HG03025 (cell line): ENCODE measurements around the gene FNDC7.
"Not testable (repeated sequence)": the region's sequence is repeated elsewhere in the genome, so short reads cannot be mapped to it uniquely, and the experiment has no call there.

Experiments
- ATAC-seq: cut with Tn5 transposase; IDR thresholded peaks from one replicate; pipeline ENCODE4 v1.9.1; 2021; ENCODE audit warnings: mild to moderate bottlenecking, moderate library complexity; ENCODE audit not compliant: unreplicated experiment, low FRiP score

Gene FNDC7

DNA sequence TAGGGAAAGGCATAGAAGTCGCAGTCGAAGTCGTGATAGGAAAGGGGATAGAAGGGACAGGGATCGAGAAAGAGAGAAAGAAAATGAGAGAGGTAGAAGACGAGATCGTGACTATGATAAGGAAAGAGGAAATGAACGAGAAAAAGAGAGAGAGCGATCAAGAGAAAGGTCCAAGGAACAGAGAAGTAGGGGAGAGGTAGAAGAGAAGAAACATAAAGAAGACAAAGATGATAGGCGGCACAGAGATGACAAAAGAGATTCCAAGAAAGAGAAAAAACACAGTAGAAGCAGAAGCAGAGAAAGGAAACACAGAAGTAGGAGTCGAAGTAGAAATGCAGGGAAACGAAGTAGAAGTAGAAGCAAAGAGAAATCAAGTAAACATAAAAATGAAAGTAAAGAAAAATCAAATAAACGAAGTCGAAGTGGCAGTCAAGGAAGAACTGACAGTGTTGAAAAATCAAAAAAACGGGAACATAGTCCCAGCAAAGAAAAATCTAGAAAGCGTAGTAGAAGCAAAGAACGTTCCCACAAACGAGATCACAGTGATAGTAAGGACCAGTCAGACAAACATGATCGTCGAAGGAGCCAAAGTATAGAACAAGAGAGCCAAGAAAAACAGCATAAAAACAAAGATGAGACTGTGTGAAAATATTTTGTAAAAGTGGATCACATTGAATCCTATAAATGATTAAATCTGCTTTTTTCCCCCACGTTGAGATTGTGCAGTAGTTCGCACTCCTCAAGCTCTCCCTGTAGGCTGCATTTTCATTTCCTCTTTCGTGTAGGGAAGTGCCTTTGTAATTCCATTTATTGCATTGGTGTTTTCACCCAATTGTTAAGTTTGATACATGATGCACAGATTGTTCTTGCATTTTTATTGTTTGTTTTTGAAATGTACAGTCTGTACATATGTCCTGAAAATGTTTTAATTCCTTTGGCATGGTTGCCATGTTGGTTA is 13.1 kb upstream of the FNDC7 start:
- no peak for ATAC-seq

DNA sequence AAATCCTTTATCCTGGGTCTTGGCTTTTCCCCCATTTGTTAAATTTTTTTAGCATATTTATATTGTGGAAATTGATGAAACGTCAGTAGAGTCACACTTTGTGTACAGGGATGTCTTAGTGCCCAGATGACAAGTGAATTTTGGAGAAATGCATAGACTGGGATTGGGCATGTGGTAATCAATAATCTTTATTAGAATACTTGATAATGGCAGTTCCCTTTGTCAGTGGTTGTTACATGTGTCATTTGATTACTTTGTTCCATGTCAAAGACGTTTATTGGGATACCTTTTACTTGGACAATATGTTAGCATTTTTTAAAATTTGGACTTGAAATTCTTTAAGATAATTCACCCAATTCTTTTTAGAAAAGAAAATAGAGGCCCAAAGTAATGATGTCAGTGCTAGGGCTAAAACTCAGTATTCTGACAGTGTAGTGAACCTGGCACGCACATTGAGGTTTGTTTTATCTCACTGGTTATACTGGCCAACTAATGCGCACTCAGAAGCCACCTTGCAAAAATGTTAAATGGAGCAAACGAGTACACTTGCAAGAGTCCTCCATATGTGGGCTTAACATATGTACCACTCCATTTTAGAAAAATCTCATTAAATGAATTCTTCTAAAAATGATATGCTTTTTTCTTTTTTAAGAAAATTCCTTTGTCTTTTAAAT is 11.4 kb upstream of the FNDC7 start:
- no peak for ATAC-seq

DNA sequence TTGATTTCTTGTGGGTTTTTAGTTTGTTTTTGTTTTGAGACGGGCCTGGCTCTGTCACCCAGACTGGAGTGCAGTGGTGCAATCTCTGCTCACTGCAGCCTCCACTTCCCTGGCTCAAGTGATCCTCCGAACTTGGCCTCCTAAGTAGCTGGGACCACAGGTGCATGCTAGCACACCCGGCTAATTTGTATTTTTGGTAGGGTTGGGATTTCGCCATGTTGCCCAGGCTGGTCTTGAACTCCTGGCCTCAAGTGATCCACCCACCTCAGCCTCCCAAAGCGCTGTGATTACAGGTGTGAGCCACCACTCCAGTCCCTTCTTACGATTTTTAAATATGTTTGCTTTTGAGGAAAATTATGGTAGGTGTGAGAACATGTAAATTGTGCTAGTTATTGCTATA is 10.6 kb upstream of the FNDC7 start:
- not testable (repeated sequence) for ATAC-seq

DNA sequence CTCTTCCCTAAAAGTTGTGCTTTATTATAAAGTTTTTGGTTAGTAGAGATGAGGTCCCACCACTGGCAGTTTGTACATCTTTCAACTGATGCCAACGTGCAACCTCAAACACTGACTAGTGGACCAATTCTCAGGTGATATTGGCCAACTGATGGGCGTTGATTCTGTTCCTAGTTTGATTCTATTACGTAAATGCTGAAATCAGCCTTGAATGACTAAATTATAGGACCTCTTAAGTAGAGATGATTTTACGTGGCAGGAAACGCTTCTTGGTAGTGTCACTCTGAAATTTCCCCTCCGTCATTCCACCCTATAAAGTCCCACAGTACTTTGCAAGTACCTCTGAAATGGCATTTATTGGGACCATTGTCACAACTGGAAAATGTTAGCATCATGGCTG is 8.8 kb upstream of the FNDC7 start:
- ATAC-seq, result no peak

DNA sequence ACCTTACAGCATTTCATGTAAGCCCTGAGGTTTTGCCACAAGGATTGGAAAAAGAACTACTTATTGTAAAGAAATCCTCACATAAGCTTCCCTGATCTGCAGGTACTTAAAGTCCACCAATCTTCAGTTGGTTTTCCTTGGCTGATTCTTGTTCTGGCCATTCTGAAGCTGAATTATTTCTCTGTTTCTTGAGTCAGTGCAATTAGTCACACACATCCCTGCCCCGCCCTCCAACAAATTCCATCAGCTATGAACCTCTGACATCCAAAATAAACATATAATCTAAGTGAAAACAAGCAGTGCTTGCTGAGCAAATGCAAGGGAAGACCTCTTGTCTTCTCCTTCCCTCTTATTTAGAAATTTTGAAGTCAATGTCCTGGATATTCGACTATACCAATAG is 8.2 kb upstream of the FNDC7 start:
- ATAC-seq, result no peak

DNA sequence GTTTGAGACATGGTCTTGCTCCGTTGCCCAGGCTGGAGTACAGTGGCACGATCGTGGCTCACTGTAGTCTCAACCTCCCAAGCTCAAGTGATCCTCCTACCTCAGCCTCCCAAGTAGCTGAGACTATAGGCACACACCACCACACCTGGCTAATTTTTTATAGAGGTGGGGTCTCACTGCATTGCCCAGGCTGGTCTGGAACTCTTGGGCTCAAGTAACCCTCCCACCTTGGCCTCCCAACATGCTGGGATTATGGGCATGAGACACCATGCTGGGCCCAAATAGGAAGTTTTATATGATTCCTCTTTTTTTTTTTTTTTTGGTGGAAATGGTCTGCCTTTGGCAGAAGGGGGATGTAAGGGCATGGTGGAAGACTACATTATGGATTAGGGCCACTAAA is 6.1 kb upstream of the FNDC7 start:
- no peak for ATAC-seq

DNA sequence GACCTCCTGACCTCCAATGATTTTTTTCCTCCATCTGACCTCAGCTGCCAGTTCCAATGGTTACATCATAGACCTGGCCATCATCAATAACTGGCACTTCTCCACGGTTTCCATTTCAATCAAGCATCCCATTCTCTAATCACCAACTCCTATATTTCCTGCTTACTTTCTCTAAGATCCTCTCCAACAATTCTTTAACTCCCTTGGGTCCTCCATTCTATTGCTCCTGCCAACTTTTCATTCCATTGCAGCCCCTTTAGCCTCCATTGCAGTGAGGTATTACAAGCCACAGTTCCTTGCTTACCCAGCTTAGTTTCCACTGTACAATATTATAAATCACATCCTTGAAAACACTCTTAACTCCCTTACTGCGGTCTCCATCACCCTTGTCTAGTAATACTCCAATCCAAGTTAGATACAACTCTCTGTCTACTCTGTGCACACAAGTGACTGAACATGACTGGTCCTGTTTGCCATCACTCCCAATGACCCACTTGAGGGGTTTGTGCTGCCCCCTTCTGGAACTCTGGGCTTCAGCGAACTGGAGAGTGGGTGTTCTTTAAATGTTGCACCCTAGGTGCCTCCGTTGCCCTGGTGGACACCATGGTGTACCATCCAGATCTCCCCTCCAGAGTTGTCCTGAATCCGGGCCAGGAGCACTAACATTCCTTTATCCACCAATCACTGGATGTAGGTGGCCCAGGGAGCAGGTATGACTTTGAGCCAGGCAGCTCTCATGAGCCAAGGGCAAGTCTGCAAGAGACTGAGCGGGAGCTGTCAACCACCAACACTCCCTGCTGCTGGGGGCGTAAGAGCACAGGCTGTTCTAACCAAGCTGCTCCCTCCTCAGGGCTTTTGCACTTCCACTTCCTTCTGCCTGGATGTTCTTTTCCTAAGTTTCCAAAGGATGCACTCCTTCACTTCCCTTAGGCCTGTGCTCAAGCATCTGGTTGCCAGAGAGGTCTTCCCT is 3.7 kb upstream of the FNDC7 start:
- ATAC-seq, result no peak

DNA sequence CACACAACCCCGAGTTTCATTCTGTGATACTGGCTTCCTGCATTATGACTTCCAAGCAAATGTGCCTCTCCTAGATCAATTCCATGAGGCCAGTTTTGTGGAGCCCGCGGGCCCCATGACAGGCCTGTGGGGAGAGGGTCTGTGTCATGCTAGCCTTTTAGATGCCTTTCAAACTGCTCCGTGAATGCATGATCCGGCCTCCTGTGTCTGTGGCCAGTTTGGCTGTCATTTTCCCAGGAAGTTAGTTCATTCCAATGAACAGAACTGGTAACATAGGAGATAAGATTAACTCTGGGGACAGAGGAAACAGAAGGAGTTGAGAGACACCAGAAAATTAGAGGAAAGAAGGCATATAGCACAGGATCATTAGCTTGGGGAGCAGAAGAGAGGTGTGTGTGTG is 3.2 kb downstream of the FNDC7 start:
- ATAC-seq, result no peak

DNA sequence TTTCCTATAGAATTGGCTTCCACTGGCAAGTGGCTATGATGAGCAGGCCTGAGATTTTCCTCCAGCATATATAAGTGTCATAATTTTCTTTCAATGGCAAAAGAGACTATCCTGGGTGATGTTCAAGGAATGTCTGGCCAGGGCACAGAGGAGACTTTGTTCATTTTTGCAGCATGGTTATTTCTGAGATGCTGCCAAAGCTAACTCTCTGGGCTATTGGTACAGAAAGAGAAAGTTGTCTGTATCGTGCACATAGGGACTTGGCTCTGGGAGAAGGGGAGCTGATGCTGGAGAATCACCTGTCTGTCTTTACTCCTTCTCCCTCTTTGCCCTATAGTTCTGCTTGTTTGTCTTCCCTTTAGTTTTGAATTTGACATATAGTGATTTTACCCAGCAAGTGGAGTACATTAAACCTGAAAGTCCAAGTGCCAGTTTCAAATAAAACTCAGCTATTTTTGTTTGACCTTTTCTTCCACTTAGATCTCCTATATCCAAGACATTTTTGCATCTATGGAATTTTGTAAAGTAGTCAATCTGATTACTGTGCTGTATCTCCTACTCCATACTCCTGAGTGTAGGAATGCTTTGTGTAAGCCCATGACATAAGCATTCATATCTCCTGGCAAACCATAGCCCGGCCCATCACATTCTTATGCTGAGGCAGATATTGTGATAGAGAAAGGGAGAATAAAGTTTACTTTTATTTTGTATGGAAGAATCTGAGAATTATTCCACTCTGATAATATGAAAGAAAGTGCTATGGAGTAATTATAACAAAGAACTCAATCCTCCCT is 3.9 kb downstream of the FNDC7 start:
- no peak for ATAC-seq

DNA sequence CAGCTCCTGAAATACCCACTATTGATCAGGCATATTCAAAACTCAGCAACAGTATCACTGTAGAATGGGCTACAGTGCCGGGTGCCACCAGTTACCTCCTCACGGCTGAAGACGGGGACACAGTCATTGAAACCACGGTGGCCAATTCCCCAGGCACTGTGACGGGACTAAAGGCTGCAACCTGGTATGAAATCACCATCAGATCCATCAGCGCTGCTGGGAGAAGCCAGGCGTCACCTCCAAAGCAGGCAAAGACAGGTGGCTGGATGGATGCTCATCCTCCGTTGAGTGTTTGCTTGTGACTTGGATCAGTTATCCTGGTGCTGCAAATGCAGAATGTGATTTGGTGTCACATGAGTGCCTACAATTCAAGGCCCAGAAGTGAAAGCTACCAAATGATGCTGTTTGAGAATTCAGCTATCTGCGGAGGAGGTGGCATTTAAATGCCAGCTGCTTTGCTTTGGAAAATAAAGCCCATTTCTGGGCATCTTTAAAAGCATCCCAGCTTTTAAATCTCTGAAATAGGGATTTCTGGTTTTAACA is 5.1 kb downstream of the FNDC7 start:
- no peak for ATAC-seq

DNA sequence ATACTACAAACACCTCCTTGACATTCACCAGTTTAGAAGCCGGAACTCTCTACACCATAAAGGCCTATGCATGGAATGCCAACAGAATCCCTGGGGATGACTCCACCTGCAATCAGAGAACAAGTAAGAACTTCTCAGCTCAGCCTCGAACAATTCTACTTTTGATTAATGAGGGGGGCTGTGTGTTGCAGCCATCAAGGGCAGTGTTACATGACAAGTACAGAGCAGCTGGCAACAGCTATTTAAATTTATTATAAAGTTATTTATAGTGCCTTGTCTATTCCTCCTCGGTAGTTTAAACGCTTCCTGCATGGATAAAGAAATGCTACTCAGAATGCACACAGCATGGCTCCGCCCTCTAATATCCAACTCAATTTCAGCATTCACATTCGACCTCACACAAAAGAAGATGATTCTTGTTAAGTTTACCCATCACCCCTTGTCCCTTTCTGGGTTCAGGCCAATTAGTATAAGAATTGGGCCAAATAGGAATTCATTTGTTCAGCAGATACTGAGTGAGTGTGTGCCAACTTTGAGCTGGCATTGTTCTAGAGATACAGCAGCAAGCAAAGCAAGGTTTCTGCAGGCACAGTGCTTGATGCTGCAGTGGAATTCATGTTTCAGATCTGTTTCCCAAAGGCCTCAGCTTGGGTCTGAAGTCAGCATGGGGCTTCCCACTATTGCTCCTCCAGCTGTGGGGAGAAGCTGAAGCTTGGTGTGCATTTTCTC is 6.4 kb downstream of the FNDC7 start:
- ATAC-seq, result no peak

DNA sequence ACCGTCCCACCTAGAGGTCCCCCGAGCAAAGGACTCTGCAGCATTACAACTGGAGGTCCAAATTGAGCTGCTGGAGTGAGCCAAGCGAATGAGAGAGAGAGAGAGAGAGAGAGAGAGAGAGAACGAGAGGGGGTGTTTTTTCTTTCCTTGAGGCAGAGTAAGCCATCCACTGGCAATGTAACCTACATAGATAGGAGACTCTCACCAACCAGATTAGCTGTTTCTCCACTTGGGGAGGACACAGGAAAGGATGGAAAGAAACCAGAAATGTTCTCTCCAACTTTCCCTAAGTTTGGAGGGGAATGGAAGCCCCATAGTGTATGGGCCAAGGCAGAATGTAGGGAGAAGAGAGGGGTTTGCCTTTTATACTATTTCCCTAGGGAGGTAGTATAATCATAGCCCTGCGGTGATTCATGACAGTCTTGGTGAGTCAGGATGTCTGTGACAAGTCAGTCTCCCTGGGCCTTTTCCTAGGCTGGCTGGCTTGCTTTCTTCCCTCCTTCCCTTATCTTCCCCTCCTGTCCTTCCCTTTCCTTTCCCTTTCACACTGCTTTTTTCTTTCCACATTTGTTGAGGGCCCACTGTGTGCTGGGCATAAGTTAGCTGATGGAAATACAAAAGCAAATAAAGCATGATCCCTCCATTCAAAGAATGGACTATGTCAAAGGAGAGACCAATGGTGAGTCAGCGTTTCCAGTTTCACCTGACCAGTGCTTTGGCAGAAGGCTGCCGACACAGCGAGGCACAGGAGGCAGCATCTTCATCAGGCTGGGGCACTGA is 7.1 kb downstream of the FNDC7 start:
- ATAC-seq, result no peak

DNA sequence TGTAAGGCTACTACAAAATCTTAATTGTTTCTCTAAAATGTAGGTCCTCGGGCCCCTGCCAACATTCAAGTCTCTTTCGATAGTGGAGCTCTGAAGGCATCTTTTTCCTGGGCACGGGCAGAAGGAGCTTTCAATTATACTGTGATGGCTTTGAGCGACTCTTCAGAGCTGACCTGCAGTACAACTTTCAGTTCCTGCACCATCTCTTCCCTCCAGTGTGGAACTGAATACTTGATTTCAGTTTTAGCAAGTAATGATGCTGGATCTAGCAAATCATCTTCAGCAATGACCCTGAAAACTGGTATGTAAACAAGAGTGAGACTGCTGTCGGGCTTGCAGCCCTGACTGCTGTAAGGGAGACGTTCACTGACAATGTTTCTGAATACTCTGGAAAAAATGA is 9.6 kb downstream of the FNDC7 start:
- no peak for ATAC-seq

DNA sequence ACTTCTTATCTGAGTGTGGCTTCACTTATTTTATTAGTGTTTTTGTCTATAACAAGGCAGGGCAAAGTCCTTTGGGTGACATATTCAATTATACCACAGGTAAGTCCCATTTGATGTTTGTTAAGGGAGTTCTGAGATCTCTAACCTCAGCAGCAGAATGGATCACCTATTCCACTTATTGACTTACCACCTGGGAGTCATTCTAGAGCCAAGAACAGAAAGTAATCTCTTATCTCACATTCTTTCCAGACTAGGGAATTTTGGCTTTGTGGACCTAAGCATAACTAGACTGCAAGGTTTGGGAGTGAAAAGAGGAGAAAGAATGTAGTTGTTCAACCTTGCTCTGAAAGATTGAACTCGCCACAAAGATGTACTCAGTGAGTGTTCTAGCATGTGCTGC is 13.2 kb downstream of the FNDC7 start:
- no peak for ATAC-seq

DNA sequence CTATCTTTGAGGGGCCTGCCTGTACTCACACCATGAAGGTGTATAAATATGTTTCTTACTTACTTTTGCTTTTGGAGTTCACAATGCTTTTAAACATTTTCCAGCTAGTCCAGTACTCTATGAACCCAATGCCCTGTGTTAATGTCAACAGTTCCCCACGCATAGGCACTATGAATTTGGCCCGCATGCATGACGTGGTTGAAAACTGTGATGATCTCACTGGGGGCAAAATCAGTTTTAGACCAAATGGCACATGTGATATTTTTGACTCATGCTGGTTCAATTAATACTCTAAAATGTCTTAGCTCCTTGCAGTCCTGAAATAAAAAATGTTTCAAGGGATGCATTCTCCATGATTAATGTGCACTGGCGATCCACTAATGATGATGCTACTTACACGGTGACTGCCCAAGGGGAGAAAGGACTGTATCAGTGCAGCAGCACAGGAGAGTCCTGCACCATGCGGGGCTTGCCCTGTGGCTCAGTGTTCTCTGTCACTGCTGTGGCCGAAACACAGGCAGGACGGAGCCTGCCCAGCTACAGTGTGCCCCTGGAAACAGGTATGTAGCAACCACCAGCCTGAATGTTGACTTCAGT is 15.7 kb downstream of the FNDC7 start:
- ATAC-seq, result no peak

DNA sequence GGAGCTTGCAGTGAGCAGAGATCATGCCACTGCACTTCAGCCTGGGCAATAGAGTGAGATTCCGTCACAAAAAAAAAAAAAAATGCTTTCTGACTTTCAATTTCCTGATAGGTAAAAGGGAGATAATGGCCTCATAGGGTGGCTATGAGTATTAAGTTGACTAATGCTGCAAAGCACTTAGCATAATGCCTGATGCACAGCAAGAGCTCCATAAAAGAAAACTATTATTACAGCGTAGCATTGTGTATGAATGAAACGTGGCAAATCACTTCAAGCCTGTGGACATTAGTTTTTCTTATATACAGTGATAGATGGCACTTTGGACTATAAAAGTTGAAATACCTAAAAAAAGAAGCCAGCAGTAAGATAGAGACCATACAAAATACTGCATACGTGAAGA is 16.8 kb downstream of the FNDC7 start:
- no peak for ATAC-seq

DNA sequence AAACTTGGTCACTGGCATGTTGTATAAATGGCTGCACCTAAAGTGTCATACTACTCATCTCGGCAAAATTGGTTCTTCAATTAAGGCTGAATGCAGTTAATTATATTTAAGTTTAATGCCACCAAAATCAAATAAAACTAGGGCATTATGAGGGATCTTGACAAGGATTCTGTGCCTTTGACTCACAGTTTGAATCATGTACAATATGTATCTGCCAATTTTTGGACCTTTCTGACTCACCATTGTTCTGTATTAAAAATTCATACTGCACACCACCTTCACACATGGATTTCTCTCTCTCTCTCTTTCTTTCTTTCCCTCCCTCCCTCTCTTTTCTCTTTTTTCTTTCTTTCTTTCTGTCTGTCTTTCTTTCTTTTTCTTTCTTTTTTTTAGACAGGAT is 19.7 kb downstream of the FNDC7 start:
- ATAC-seq, result no peak
